SK-N-SH (cell line): ENCODE measurements around the gene BTBD9.

Experiments used
- EP300 ChIP-seq, 2 experiments: IDR thresholded peaks; 2 replicates each; pipeline versions ENCODE4 v1.4.0 to v1.6.1; 2012; ENCODE audit warnings: borderline replicate concordance in 1 of 2, low read depth in 1 of 2, low read length in 1 of 2
- POLR2AphosphoS5 ChIP-seq: IDR thresholded peaks from 2 replicates; pipeline ENCODE4 v1.6.1; 2012; ENCODE audit warnings: low read depth, low read length
- RAD21 ChIP-seq: IDR thresholded peaks from 2 replicates; pipeline ENCODE4 v1.6.1; 2012; ENCODE audit warnings: mild to moderate bottlenecking, low read length
- RFX5 ChIP-seq: IDR thresholded peaks from 2 replicates; pipeline ENCODE4 v1.6.1; 2012; ENCODE audit warnings: mild to moderate bottlenecking, improper control_type of control experiment, low read length
- TCF12 ChIP-seq: IDR thresholded peaks from 2 replicates; pipeline ENCODE4 v1.4.0; 2012
- TF ChIP-seq, protein P1 (sequence below): fragments of 200-600 bp; sonication (generic); IDR thresholded peaks from 2 replicates; pipeline ENCODE4 v1.6.1; 2017; ENCODE audit warnings: antibody characterized with exemption, mild to moderate bottlenecking, moderate library complexity

- TF ChIP-seq, protein P1, sequence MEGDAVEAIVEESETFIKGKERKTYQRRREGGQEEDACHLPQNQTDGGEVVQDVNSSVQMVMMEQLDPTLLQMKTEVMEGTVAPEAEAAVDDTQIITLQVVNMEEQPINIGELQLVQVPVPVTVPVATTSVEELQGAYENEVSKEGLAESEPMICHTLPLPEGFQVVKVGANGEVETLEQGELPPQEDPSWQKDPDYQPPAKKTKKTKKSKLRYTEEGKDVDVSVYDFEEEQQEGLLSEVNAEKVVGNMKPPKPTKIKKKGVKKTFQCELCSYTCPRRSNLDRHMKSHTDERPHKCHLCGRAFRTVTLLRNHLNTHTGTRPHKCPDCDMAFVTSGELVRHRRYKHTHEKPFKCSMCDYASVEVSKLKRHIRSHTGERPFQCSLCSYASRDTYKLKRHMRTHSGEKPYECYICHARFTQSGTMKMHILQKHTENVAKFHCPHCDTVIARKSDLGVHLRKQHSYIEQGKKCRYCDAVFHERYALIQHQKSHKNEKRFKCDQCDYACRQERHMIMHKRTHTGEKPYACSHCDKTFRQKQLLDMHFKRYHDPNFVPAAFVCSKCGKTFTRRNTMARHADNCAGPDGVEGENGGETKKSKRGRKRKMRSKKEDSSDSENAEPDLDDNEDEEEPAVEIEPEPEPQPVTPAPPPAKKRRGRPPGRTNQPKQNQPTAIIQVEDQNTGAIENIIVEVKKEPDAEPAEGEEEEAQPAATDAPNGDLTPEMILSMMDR: no peak
- TF ChIP-seq RFX5 (no peak), TCF12 (no peak), EP300 (IDR thresholded peaks at IDR 0.05; ENCODE audit: borderline replicate concordance in 1 of 2, low read depth in 1 of 2, low read length in 1 of 2) (no peak), RAD21 (no peak), POLR2AphosphoS5 (no peak)
Observed at GRCh38 chr6:38573801-38574395, 65.8 kb downstream of the BTBD9 start.
